ENCODE data around the gene ADAMTS2. TPM values are rescaled to one million over a fixed set of nuclear protein-coding genes. Genes with fewer than 3 reads are reported as not detected.

Gene ADAMTS2
- total RNA-seq, 1 experiment from 2014 or later, result not detected

DNA sequence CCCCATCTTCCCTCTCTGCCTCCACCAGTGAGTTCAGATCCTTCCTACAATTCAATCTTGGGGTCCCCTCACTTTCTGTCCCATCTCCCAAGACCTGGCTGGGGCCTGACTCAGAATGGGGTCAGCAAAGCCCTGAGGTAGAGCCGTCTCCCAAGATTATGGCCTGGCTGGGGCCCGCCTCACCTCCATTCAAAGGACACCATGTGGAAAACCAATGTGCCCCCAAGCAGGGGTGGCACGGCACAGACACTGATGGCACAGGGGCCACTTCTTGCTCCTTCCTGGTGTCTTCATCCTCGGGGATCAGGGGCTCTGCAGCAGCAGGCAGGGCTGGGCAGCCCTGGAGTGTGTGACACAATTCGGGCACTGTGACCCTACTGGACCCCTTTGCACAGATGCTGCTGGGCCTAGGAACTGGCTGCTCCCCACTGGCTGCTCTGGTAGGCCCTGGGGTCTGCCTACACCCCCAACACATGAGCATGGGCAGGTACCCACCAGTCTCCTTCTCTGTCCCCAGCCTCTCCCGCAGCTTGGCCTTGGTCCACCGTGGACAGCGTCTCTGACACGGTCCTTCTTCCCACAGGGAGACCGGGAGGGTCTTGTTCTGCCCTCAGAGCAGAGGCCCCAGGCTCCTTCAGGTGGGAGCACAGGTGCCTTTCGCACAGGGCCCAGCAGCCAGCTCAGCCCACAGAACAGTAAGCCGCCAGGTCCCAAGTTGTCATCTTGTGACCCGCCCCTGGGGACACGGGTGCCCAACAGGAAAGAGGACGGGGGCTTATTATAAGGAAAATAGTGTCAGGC, 89.5 kb downstream of the ADAMTS2 start:
- Histone ChIP-seq H3K9me3 (ENCODE audit: low read length) (no peaks in the 10 kb centered on the region), H3K4me2 (ENCODE audit: low read length) (no peak overlapping the region), H3F3A (ENCODE audit: low read length, unreplicated experiment) (no peaks in the 10 kb centered on the region), H3K4me3 (ENCODE audit: low read length) (no peak overlapping the region), H3K27ac (ENCODE audit: low read length) (no peak overlapping the region), H3K9ac (ENCODE audit: low read length) (no peak overlapping the region), H2AFZ (ENCODE audit: low read length) (no peak overlapping the region), H4K20me1 (ENCODE audit: low read length) (no peaks in the 10 kb centered on the region), H3K9me2 (replicated peaks; ENCODE audit: low read length) (no peaks in the 10 kb centered on the region), H3K4me1 (ENCODE audit: insufficient read depth, low read length) (no peaks in the 10 kb centered on the region), H3K36me3 (ENCODE audit: low read depth, low read length) (no peaks in the 10 kb centered on the region), H3K79me2 (ENCODE audit: low read length) (no peaks in the 10 kb centered on the region), H3K27me3 (ENCODE audit: low read length) (peaks cover 30% of the 10 kb centered on the region; the same call in 1 of the 2 replicates)
- ChIA-PET CTCF (no interaction called here), POLR2A (ENCODE audit: unreplicated experiment) (no interaction called here)
- TF ChIP-seq EZH2 (IDR thresholded peaks at IDR 0.05; ENCODE audit: low read length, unreplicated experiment) (no peak), EZH2phosphoT487 (IDR thresholded peaks at IDR 0.05; ENCODE audit: borderline replicate concordance, low read length) (no peak)
- TF ChIP-seq, protein P1, sequence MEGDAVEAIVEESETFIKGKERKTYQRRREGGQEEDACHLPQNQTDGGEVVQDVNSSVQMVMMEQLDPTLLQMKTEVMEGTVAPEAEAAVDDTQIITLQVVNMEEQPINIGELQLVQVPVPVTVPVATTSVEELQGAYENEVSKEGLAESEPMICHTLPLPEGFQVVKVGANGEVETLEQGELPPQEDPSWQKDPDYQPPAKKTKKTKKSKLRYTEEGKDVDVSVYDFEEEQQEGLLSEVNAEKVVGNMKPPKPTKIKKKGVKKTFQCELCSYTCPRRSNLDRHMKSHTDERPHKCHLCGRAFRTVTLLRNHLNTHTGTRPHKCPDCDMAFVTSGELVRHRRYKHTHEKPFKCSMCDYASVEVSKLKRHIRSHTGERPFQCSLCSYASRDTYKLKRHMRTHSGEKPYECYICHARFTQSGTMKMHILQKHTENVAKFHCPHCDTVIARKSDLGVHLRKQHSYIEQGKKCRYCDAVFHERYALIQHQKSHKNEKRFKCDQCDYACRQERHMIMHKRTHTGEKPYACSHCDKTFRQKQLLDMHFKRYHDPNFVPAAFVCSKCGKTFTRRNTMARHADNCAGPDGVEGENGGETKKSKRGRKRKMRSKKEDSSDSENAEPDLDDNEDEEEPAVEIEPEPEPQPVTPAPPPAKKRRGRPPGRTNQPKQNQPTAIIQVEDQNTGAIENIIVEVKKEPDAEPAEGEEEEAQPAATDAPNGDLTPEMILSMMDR (conservative IDR thresholded peaks at IDR 0.05; ENCODE audit: low read depth, low read length), result no peak
- DNase-seq (no peak), ATAC-seq (no peak)
- intact Hi-C loops (cut with micrococcal nuclease), result no loop called here
- BruUV-seq (replicated peaks), result no TSS peak

DNA sequence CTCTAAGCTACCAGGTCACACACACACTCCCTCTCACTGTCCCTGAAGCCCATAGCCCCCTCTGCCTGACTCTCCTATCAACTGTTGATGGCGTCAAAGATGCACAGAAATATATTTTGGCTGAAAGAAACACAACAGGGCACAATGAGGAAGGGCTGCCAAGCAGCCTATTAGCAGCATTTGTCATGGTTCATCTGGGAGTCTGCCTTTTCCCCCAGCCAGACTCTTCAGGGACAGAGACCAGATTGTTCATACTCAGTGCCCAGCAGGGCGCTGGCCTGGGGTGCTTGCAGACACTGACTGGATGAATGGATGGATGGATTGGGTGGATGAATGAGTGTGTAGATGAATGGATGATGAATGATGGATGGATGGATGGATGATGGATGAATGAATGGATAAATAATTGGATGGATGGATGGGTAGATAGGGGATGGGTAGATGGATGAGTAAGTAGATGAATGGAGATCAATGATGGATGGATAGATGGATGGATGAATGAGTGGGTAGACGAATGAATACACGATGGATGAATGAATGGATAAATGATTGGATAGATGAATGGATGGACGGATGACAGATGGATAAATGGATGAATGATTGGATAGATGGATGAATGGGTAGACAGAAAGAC, 90.5 kb downstream of the ADAMTS2 start:
- POLR2A ChIA-PET (ENCODE audit: unreplicated experiment), result no interaction called here
- Histone ChIP-seq H3K4me2 (ENCODE audit: low read length) (no peak overlapping the region), H3K9me2 (replicated peaks; ENCODE audit: low read length) (no peaks in the 10 kb centered on the region), H3K9me3 (ENCODE audit: low read length) (no peaks in the 10 kb centered on the region), H3K27ac (ENCODE audit: low read length) (no peak overlapping the region), H3K36me3 (ENCODE audit: low read depth, low read length) (no peaks in the 10 kb centered on the region), H4K20me1 (ENCODE audit: low read length) (no peaks in the 10 kb centered on the region), H3K9ac (ENCODE audit: low read length) (no peak overlapping the region), H3K79me2 (ENCODE audit: low read length) (no peaks in the 10 kb centered on the region), H3K4me1 (ENCODE audit: insufficient read depth, low read length) (no peaks in the 10 kb centered on the region), H3F3A (ENCODE audit: low read length, unreplicated experiment) (no peaks in the 10 kb centered on the region), H3K27me3 (ENCODE audit: low read length) (peaks cover 40% of the 10 kb centered on the region), H2AFZ (ENCODE audit: low read length) (no peak overlapping the region), H3K4me3 (ENCODE audit: low read length) (no peak overlapping the region)
- CTCF ChIA-PET, result no interaction called here
- BruUV-seq (replicated peaks), result no TSS peak
- TF ChIP-seq, protein P1 (conservative IDR thresholded peaks at IDR 0.05; ENCODE audit: low read depth, low read length), result no peak
- TF ChIP-seq EZH2 (IDR thresholded peaks at IDR 0.05; ENCODE audit: low read length, unreplicated experiment), result no peak
- no peak for TF ChIP-seq EZH2phosphoT487 (IDR thresholded peaks at IDR 0.05; ENCODE audit: borderline replicate concordance, low read length)
- DNase-seq (no peak), ATAC-seq (no peak)
- intact Hi-C loops (cut with micrococcal nuclease), result no loop called here

- Histone ChIP-seq H2AFZ (ENCODE audit: low read length) (no peak overlapping the region), H3K36me3 (ENCODE audit: low read depth, low read length) (no peaks in the 10 kb centered on the region), H3K79me2 (ENCODE audit: low read length) (no peaks in the 10 kb centered on the region), H3K27ac (ENCODE audit: low read length) (no peak overlapping the region), H3K9ac (ENCODE audit: low read length) (no peak overlapping the region), H3K4me3 (ENCODE audit: low read length) (no peak overlapping the region), H3K9me3 (ENCODE audit: low read length) (no peaks in the 10 kb centered on the region), H3K4me1 (ENCODE audit: insufficient read depth, low read length) (no peaks in the 10 kb centered on the region), H3K4me2 (ENCODE audit: low read length) (no peak overlapping the region), H4K20me1 (ENCODE audit: low read length) (no peaks in the 10 kb centered on the region), H3K27me3 (ENCODE audit: low read length) (peaks cover 44% of the 10 kb centered on the region), H3F3A (ENCODE audit: low read length, unreplicated experiment) (no peaks in the 10 kb centered on the region), H3K9me2 (replicated peaks; ENCODE audit: low read length) (no peaks in the 10 kb centered on the region)
- intact Hi-C loops (cut with micrococcal nuclease), result no loop called here
- ChIA-PET CTCF (no interaction called here), POLR2A (ENCODE audit: unreplicated experiment) (no interaction called here)
- DNase-seq (no peak), ATAC-seq (no peak)
- TF ChIP-seq, protein P1 (conservative IDR thresholded peaks at IDR 0.05; ENCODE audit: low read depth, low read length), result no peak
- no peak for TF ChIP-seq EZH2phosphoT487 (IDR thresholded peaks at IDR 0.05; ENCODE audit: borderline replicate concordance, low read length)
- no peak for TF ChIP-seq EZH2 (IDR thresholded peaks at IDR 0.05; ENCODE audit: low read length, unreplicated experiment)
- BruUV-seq (replicated peaks), result no TSS peak
These were observed 91.5 kb downstream of the ADAMTS2 start for GRCh38 chr5:179253730-179254129.
